ENCODE measurements around the gene ZNF862.
"Not testable (repeated sequence)": the region's sequence is repeated elsewhere in the genome, so short reads cannot be mapped to it uniquely, and the experiment has no call there.

Gene ZNF862

GRCh38 chr7:149880638-149881311 lies 42.6 kb downstream of the ZNF862 start:
- no peak for DNase-seq (ENCODE audit: low spot score)

- DNase-seq (ENCODE audit: low spot score), result no peak
Observed at GRCh38 chr7:149881328-149882247, 43.4 kb downstream of the ZNF862 start.

DNA sequence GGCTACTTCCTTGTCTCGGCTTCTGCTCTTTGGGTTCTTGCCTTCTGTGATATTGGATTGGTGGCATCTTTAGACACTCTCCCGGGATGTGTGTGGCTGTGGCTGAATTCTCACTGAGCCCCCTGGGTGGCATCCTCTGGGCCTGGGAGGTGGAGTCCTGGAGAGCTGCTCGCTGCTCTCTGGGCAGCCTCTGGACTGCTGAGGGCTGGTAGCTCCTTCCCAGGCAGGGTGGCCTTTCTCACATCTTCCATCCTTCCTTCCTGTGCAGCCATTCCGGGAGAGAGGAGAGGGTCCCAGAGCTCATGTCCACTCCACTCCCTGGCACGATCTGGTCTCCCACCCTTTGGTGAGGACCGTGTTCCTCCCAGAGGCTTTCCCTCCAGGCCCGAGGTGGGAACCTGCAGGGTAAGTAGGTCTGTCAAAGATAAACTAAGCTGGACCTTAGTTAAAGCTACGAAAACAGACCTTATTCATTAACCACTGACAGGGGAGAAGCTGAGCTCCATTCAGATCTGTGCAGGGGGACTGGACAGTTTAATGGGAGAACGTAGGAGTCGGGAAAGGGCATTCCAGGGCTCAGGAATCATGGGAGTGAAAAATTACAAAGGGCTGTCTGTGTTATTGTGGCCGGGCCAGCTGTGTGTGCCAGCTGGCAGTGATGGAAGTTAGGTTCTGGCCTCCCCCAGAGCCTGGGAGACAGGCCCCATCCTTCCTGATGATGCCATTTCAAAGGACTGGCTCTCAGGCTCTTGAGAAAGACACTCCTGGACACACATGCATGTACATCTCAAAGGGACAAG lies 44.3 kb downstream of the ZNF862 start:
- no peak for DNase-seq (ENCODE audit: low spot score)

DNA sequence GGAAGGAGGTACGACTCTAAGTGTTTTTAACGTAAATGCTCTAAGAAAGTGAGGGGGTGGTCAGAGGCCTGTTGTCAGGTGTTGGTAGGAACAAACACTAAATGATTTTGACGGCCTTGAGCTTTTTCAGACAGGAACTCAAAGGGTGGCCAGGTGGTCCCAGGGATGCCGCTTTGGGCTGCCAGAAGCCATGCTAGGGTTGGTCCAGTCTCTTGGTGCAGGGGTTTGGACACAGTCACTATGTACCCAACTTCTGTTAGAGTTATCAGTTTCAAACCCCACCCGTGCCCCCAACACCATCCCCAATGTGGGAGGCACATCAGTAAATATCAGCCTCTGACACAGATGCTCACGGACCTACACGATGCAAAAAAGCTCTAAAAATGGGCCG lies 44.9 kb downstream of the ZNF862 start:
- peak; percentile 10 for DNase-seq (ENCODE audit: low spot score)

- DNase-seq (ENCODE audit: low spot score), result peak; percentile 77
Observed at GRCh38 chr7:149883452-149883861, 45.3 kb downstream of the ZNF862 start.

DNA sequence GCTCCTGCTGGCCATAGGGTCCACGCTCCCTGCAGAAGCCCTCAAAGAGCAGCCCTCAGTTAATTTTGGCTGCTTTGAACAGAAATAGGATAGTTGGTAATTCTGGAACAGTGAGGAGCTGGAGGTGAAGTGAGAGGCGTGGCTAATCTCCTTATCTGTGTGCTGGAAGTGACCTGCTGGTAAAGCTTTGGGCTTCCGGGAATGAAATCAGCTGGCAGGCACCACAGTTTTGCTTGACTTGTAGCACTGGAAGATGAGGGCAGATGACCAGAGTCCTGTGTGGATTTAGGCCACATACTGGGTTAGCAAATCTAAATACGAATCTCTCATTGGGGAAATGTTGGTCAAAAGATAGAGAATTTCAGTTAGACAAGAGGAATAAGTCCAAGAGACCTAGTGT lies 45.8 kb downstream of the ZNF862 start:
- no peak for DNase-seq (ENCODE audit: low spot score)

DNA sequence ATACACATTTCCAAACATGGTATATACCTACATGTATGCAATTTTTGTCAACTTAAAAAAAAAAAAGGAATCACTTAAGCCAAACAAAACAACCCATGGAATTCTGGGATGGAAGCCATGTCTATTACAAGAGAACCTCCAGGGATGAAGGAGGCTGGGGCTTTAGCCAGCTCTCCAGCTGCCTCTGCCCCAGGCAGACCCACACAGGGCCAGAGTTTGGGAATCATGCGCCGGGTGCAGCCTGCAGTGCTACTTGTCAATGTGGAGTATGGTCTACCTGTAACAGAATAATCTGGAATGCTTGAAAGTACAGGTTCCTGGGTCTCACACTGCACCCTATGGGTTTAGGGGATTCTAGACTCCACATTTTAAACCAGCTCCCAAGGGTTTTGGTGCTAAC lies 46.4 kb downstream of the ZNF862 start:
- peak; percentile 21 for DNase-seq (ENCODE audit: low spot score)

DNA sequence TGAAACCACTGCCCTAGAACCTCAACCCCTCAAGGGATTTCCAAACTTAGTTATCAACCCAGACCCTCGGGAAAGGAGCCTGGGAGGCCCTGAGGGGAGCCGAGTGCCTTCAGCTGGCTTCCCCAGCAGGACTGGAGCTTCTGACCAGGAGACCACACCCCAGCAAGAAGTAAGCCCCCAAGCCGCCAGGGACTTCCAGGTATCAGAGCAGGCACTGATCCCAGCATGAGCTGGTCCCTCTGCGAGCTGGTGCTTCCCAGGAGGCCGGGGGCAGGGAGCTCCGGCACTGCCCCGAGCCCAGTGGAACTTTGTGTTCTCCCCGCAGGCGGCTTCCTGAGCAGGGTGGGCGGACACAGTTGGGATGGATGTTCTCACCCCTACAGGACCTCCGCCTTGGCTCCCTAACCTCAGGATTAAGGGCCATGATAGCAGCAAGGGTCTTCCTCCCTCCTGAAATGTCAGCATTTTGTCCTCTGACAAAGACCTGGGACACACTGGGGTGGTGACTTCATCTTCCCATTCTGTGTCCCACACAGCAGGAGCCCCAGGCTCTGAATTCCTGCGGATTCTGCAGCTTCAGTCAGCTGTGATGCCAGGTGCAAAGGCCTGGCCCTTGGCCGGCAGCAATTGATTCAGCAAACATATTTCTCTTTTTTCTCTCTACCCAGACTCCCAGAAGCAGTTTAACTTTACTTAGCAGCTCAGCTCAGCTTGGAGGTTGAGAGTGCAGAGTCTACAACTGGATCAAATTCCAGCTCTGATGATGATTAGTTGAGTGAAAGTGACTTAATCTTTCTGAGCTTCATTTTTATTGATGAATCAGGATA lies 47.2 kb downstream of the ZNF862 start:
- peak; percentile 16 for DNase-seq (ENCODE audit: low spot score)

DNA sequence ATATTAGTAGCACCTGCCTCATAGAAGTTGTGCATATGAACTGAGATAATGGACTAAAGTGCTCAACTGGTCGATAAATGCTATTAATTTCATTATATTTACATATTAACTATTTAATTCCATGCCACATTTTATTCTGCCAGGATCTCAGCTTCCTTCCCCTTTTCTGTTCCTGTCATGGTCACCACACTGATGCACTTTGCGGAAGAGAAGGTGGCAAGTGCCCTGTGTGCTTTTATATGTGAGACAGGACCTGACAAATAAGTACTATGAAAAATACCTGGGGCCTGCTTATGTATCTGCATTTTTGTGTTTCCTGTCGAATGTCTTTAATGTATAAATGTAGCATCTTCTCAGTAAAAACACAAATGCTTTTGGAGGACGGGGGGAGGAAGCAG lies 47.8 kb downstream of the ZNF862 start:
- no peak for DNase-seq (ENCODE audit: low spot score)

DNA sequence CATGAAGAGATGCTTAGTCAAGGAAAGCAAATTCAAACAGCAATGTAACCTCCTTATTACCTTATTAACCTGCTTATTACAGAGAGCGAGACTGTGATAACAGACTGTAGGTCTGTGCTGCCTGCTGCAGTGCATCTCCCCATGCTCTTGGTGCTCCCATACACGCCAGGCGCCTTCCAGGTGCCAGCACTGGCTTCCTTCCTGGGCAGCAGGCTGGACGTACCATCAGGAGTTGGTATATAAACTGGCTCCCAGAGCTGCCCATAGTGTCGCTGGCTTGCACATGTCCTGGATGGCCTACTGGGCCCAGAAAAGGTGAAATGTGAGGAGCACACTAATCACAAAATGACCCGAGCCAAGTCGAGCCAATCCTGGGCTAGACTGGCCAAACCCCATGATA lies 49.1 kb downstream of the ZNF862 start:
- peak; percentile 15 for DNase-seq (ENCODE audit: low spot score)

DNA sequence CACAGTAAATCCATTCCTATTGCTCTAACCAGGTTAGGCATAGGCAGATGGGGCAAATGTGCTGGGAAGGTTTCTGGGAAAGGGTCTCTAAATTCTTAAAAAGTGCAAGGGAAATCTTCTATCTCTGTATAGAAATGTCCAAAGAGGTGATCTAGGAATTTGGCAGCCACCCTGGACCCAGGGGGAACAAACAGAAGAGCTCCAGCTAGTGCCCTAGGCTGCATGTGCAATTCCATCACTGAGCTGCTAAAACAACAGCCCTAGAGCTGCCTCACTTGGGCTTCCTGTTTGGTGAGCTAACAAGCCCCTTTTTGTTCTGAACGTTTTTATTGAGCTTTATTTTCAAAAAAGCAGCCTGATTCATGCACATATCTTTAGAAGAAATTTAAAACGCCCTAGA lies 52.5 kb downstream of the ZNF862 start:
- not testable (repeated sequence) for DNase-seq (ENCODE audit: low spot score)

DNA sequence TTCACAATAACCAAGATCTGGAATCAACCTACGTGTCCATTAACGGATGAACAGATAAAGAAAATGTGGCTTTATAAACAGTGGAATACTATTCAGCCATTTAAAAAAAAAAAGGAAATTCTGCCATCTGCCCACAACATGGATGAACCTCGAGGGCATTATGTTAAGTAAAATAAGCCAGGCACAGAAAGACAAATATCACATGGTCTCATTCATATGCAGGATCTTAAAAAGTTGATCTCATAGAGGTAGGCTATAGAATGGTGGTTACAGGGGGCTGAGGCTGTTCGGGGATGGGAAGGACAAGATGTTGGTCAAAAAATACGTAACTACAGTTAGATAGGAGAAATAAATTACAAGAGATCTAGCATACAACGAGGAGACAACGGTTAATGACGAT lies 56.8 kb downstream of the ZNF862 start:
- not testable (repeated sequence) for DNase-seq (ENCODE audit: low spot score)

DNA sequence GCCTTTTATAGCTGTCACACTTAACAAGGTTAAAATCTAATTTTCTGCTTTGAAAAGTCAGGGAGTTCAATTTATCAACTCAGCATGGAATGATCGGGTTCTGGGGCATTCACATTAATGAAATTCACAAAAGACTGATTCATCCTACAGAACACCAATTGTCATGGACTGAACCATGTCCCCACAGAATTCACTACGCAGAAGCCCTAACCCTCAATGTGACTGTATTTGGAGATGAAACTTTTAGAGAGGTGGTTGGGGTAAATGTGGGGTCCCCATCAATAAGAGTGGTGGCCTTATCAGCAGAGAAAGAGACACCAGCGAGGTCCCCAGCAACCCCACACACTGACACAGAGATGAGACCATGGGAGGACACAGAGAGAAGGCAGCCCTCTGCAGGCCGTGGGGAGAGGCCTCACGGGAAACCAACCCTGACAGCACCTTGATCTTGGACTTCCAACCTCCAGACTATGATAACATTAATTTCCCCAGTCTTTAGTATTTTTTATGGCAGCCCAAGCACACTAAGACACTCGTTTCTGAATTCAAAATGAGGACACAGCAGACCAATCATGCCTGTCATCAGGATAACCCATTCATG lies 69.7 kb downstream of the ZNF862 start:
- not testable (repeated sequence) for DNase-seq (ENCODE audit: low spot score)

DNA sequence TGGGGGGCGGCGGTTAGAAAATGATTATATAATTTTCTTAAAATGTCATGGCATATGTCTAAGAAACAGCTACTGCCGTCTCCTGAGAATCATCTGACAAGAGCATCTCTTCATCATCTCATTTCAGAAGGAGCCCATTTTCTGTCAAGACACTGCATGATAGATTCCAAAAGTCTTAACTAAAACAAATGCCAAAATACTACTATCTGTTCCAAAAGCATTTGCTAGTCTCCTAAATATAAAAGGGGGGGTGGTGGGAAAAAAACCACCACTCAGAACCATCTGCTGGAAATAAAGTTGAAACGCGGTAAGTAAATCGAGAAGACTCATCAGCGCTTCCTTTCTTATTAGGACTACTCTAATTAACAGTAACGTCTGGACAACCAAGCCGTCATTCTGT lies 72.0 kb downstream of the ZNF862 start:
- DNase-seq (ENCODE audit: low spot score), result not testable (repeated sequence)

GRCh38 chr7:149912126-149912525 lies 74.0 kb downstream of the ZNF862 start:
- DNase-seq (ENCODE audit: low spot score), result not testable (repeated sequence)

Measured in D341Med (cell line).